DOHH2 (cell line): ENCODE results near the gene ZBTB40.

Experiments used
- H3F3A ChIP-seq: fragments of 200-600 bp; sonication (generic), shearing (Covaris generic); 2 replicates; pipeline ENCODE4 v1.6.0; 2016; ENCODE audit warnings: antibody characterized with exemption, mild to moderate bottlenecking; ENCODE audit not compliant: control insufficient read depth, insufficient read depth
- H3K27ac ChIP-seq: fragments of 200-600 bp; sonication (generic); 2 replicates; pipeline ENCODE4 v1.5.1; 2014; ENCODE audit warnings: low read depth, mild to moderate bottlenecking, low read length, moderate library complexity
- H3K27me3 ChIP-seq: fragments of 200-600 bp; sonication (generic); 2 replicates; pipeline ENCODE4 v1.6.1; 2014; ENCODE audit warnings: mild to moderate bottlenecking, low read length, mixed read lengths; ENCODE audit not compliant: control insufficient read depth
- H3K36me3 ChIP-seq: fragments of 200-600 bp; sonication (generic); 2 replicates; pipeline ENCODE4 v1.6.1; 2014; ENCODE audit warnings: mild to moderate bottlenecking, low read length, moderate library complexity, mixed read lengths; ENCODE audit not compliant: control insufficient read depth
- H3K4me1 ChIP-seq: fragments of 200-600 bp; sonication (generic); 2 replicates; pipeline ENCODE4 v1.6.1; 2014; ENCODE audit warnings: mild to moderate bottlenecking, low read length, mixed read lengths; ENCODE audit not compliant: control insufficient read depth
- H3K4me2 ChIP-seq: fragments of 200-600 bp; sonication (generic); 2 replicates; pipeline ENCODE4 v1.6.0; 2014; ENCODE audit warnings: mild to moderate bottlenecking, low read length, moderate library complexity
- H3K4me3 ChIP-seq: fragments of 200-600 bp; sonication (generic); 2 replicates; pipeline ENCODE4 v1.5.1; 2014; ENCODE audit warnings: mild to moderate bottlenecking, low read length, mixed read lengths
- H3K79me2 ChIP-seq: fragments of 200-600 bp; sonication (generic); 2 replicates; pipeline ENCODE4 v1.6.1; 2014; ENCODE audit warnings: mild to moderate bottlenecking, low read length, mixed read lengths; ENCODE audit not compliant: control insufficient read depth
- H3K9me2 ChIP-seq: fragments of 200-600 bp; sonication (generic); replicated peaks from 2 replicates; pipeline ENCODE4 v1.6.1; 2014; ENCODE audit warnings: mild to moderate bottlenecking, low read length, mixed read lengths; ENCODE audit not compliant: control insufficient read depth
- H3K9me3 ChIP-seq: fragments of 200-600 bp; sonication (generic); 2 replicates; pipeline ENCODE4 v1.6.1; 2014; ENCODE audit warnings: antibody characterized with exemption, low read length, mixed read lengths; ENCODE audit not compliant: control insufficient read depth, insufficient read depth
- H4K20me1 ChIP-seq: fragments of 200-600 bp; sonication (generic); 2 replicates; pipeline ENCODE4 v1.6.0; 2014; ENCODE audit warnings: low read depth, mild to moderate bottlenecking, antibody characterized with exemption, low read length, moderate library complexity; ENCODE audit not compliant: control insufficient read depth, insufficient read depth
- EZH2phosphoT487 ChIP-seq: fragments of 200-600 bp; sonication (generic); IDR thresholded peaks from 2 replicates; pipeline ENCODE4 v1.6.1; 2017; ENCODE audit warnings: borderline replicate concordance, mild to moderate bottlenecking, antibody characterized with exemption, low read length, moderate library complexity, mixed read lengths
- TF ChIP-seq, protein P1 (sequence below): fragments of 200-600 bp; sonication (generic); IDR thresholded peaks from one replicate; pipeline ENCODE4 v1.5.1; 2014; ENCODE audit warnings: antibody characterized with exemption, mild to moderate bottlenecking, low read depth, low read length; ENCODE audit not compliant: poor library complexity, severe bottlenecking

The ZBTB40 gene

DNA sequence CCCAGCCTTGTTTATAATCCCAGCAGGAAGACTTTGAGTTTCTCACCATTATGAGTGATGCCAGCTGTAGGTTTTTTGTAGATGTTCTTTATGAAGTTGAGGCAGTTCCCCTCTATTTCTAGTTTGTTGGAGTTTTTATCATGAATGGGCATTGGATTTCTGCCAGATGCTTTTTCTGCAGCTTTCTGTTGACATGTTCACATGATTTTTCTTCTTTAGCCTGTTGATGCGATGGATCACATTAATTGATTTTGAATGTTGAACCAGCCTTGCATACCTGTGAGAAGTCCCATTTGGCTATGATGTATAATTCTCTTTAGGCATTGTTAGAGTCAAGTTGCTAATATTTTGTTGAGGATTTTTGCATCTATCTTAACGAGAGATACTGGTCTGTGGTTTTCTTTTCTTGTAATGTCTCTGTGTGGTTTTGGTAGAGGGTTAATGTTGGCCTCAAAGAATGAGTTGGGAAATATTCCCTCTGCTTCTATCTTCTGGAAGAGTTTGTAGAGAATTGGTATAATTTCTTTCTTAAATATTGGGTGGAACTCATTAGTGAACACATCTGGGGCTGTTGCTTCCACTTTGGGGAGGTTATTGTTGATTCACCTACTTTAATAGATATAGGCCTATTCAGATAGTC lies 33.2 kb downstream of the ZBTB40 start:
- Histone ChIP-seq H3K9me2 (no peaks in the 10 kb centered on the region), H3K4me3 (no peak overlapping the region), H3F3A (no peaks in the 10 kb centered on the region), H3K9me3 (peaks cover 4% of the 10 kb centered on the region; the same call in 1 of the 2 replicates), H3K27ac (no peak overlapping the region), H3K36me3 (no peaks in the 10 kb centered on the region), H4K20me1 (no peaks in the 10 kb centered on the region), H3K27me3 (no peaks in the 10 kb centered on the region), H3K4me2 (no peak overlapping the region), H3K4me1 (no peaks in the 10 kb centered on the region), H3K79me2 (peaks cover 62% of the 10 kb centered on the region)
- TF ChIP-seq, protein P1, sequence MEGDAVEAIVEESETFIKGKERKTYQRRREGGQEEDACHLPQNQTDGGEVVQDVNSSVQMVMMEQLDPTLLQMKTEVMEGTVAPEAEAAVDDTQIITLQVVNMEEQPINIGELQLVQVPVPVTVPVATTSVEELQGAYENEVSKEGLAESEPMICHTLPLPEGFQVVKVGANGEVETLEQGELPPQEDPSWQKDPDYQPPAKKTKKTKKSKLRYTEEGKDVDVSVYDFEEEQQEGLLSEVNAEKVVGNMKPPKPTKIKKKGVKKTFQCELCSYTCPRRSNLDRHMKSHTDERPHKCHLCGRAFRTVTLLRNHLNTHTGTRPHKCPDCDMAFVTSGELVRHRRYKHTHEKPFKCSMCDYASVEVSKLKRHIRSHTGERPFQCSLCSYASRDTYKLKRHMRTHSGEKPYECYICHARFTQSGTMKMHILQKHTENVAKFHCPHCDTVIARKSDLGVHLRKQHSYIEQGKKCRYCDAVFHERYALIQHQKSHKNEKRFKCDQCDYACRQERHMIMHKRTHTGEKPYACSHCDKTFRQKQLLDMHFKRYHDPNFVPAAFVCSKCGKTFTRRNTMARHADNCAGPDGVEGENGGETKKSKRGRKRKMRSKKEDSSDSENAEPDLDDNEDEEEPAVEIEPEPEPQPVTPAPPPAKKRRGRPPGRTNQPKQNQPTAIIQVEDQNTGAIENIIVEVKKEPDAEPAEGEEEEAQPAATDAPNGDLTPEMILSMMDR = no peak
- TF ChIP-seq EZH2phosphoT487 = no peak

DNA sequence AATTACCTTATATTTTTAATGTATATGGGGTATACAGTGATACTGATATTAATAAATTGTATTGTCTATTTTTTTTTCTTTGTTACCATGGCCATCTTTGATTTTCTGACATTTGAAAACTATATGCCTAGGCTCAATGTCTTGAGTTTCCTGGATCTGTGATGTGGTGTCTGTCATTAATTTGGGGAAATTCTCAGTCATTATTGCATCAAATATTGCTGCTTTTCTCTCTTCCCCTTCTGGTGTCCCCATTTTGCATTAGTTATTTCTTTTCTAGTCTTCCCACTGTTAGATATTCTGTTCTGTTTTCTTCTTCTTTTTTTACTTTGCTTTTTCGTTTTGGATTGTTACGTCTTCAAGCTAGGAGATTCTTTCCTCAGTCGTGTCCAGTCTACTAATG lies 33.8 kb downstream of the ZBTB40 start:
- Histone ChIP-seq H3K4me1 (no peaks in the 10 kb centered on the region), H3K4me2 (no peak overlapping the region), H4K20me1 (no peaks in the 10 kb centered on the region), H3K9me2 (no peaks in the 10 kb centered on the region), H3K36me3 (no peaks in the 10 kb centered on the region), H3K27me3 (no peaks in the 10 kb centered on the region), H3K4me3 (no peak overlapping the region), H3F3A (no peaks in the 10 kb centered on the region), H3K9me3 (peaks cover 4% of the 10 kb centered on the region; the same call in 1 of the 2 replicates), H3K79me2 (peaks cover 62% of the 10 kb centered on the region), H3K27ac (no peak overlapping the region)
- no peak for TF ChIP-seq EZH2phosphoT487
- TF ChIP-seq, protein P1 = no peak

DNA sequence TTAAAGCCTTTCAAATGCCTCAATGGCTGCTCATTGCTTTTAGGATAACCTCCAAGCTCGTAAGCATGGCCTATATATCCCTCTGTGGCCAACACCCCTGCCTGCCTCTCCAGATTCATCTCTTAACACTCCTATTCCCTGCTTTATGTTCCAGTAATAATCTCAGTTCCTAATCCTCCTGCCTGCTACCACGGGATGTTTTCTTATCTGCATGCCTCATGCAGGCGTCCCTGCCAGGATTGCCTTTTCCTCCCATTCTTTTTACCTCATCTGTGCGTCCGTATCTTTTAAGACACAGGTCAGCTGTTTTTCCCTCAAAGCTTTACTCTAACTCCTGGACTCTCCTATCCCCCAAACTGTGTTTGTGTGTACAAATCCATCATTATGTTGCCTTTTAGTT lies 36.1 kb downstream of the ZBTB40 start:
- Histone ChIP-seq H3K79me2 (peaks cover 57% of the 10 kb centered on the region), H3K4me3 (no peak overlapping the region), H3K4me2 (no peak overlapping the region), H3K36me3 (peaks cover 3% of the 10 kb centered on the region; the same call in 1 of the 2 replicates), H3K27me3 (no peaks in the 10 kb centered on the region), H3K27ac (no peak overlapping the region), H3F3A (no peaks in the 10 kb centered on the region), H3K4me1 (no peaks in the 10 kb centered on the region), H4K20me1 (no peaks in the 10 kb centered on the region), H3K9me2 (no peaks in the 10 kb centered on the region), H3K9me3 (peaks cover 4% of the 10 kb centered on the region; the same call in 1 of the 2 replicates)
- TF ChIP-seq, protein P1 = no peak
- TF ChIP-seq EZH2phosphoT487 = no peak
